Aorta (tissue), 5 donors: Measurements from ENCODE around the gene PLAC9. TPM values are rescaled to one million over a fixed set of nuclear protein-coding genes. Genes with fewer than 3 reads are reported as not detected.
A peak's percentile ranks its signal among the peaks of the same experiment; 100 is the strongest.

Experiments
- ATAC-seq: fragments of 200-7000 bp; cut with Tn5 transposase; one replicate; pipeline ENCODE4 v1.9.1; 2022; ENCODE audit warnings: moderate library complexity; ENCODE audit not compliant: low FRiP score
- DNase-seq, 2 donors: peaks; one replicate each; pipeline ENCODE4 v3.0.0-alpha.2; 2020
- H3K27ac ChIP-seq, 2 donors: one replicate each; pipeline ENCODE4 v1.5.1; 2013; ENCODE audit warnings: low read length in 2 of 2, mild to moderate bottlenecking in 2 of 2, moderate library complexity in 2 of 2, control low read depth in 1 of 2, inconsistent platforms in 1 of 2, low read depth in 1 of 2
- H3K27me3 ChIP-seq, 2 donors: one replicate each; pipeline ENCODE4 v1.6.1; 2013; ENCODE audit warnings: control low read depth in 1 of 2, low read length in 1 of 2, mild to moderate bottlenecking in 1 of 2, moderate library complexity in 1 of 2; ENCODE audit not compliant: insufficient read depth in 2 of 2, control insufficient read depth in 1 of 2
- H3K36me3 ChIP-seq, 2 donors: one replicate each; pipeline ENCODE4 v1.6.1; 2013; ENCODE audit warnings: control low read depth in 1 of 2, low read length in 1 of 2, mild to moderate bottlenecking in 1 of 2; ENCODE audit not compliant: insufficient read depth in 2 of 2, control insufficient read depth in 1 of 2
- H3K4me1 ChIP-seq, 2 donors: one replicate each; pipeline ENCODE4 v1.6.1; 2013; ENCODE audit warnings: low read length in 2 of 2, control low read depth in 1 of 2, mild to moderate bottlenecking in 1 of 2, moderate library complexity in 1 of 2; ENCODE audit not compliant: insufficient read depth in 2 of 2, control insufficient read depth in 1 of 2
- H3K4me3 ChIP-seq, 2 donors: one replicate each; pipeline ENCODE4 v1.5.1; 2013; ENCODE audit warnings: low read length in 2 of 2, control low read depth in 1 of 2, mild to moderate bottlenecking in 1 of 2
- H3K9me3 ChIP-seq: one replicate; pipeline ENCODE4 v1.6.1; 2013; ENCODE audit warnings: mild to moderate bottlenecking, low read length; ENCODE audit not compliant: control insufficient read depth
- WGBS, 2 donors: extraction: QIAGEN DNeasy Blood & Tissue Kit; methylation state at CpG; one replicate each; pipeline ENCODE4 v1.1.7; 2013; 5-methylcytosine and 5-hydroxymethylcytosine counted together
- intact Hi-C, 2 donors: fragments of 100-400 bp; cut with DNase I; formaldehyde crosslinking; loops; one replicate each; pipeline versions ENCODE4 v1.14.2 to v1.15.0; 2022
- polyA plus RNA-seq, 2 donors: library from polyadenylated mRNA; stranded (reverse); fragments of 200-250 nt; gene quantifications; one replicate each; pipeline ENCODE4 v1.2.3, GENCODE V29; 2013
- total RNA-seq, 2 donors: library from RNA; stranded (reverse); fragmentation: NEBNext Ultra II Directional; extraction: Animal tissue kit (Norgen Biotek cat#: 25700); gene quantifications; one replicate each; pipeline ENCODE4 v1.2.1, GENCODE V29; 2021
- donor health status: healthy with polysubstance abuse.
- donor health status: Bipolar disorder and iron deficiency.
- donor health status: DM: no; HTN: no; CAD: no.
- donor health status: DM: no; HTN: no; CAD: no.
- donor health status: DM: yes; HTN: yes; CAD: no.

PLAC9 gene
- total and polyA plus RNA-seq, 4 donors: 37.7 to 166 (median 92.7) TPM

DNA sequence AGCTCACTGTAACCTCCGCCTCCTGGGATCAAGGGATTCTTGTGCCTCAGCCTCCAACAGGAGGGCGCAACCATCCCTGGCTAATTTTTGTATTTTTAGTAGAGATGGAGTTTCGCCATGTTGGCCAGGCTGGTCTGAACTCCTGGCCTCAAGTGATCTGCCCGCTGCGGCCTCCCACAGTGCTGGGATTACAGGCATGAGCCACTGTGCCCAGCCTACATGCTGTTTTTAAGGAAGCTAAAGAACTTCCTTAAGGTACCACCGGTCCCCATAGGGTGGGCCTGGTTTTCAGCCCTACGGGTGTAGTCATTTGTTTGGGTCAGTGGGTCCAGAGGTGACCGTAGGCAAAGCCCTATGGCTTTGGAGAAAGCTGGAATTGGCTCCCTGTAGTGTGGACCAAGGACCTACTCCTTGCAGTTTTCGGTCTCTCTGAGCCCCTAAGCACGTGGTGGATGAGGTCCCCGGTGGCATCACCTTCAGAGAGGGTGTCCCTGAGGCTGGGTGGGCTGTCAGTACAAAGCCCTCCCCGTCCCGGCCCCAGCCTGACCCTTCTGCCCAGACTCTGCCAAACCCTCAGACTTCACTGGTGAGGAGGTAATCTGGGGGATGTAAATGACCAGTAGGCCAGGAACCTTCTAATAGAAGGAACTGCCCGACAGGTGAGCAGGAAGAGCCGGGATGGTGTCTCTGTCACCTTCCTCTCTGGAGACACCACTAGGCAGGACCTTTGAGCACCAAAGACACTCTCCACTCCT, 42.3 kb downstream of the PLAC9 start:
- Histone ChIP-seq H3K4me1 (no peaks in the 10 kb centered on the region), H3K36me3 (peaks cover 0 to 1% of the 10 kb centered on the region in 2 donors), H3K27me3 (no peaks in the 10 kb centered on the region), H3K9me3 (no peaks in the 10 kb centered on the region), H3K27ac (no peak overlapping the region), H3K4me3 (no peak overlapping the region)
- ATAC-seq: no peak
- DNase-seq: peak in 1 of 2 donors; percentile 63
- 88 to 94% methylated on average over 15 of the region's 15 CpGs for WGBS, 2 donors
- intact Hi-C loops: no loop called here

- Histone ChIP-seq H3K9me3 (no peaks in the 10 kb centered on the region), H3K4me3 (no peak overlapping the region), H3K27me3 (no peaks in the 10 kb centered on the region), H3K4me1 (no peaks in the 10 kb centered on the region), H3K36me3 (peaks cover 0 to 2% of the 10 kb centered on the region in 2 donors), H3K27ac (no peak overlapping the region)
- ATAC-seq (no peak), DNase-seq (peak in 1 of 2 donors; percentile 65)
- intact Hi-C loops: no loop called here
- 79 to 83% methylated on average over 6 of the region's 6 CpGs for WGBS, 2 donors
These were observed 44.0 kb downstream of the PLAC9 start for GRCh38 chr10:80176526-80176925.

- Histone ChIP-seq H3K36me3 (peaks cover 0 to 2% of the 10 kb centered on the region in 2 donors), H3K9me3 (no peaks in the 10 kb centered on the region), H3K27me3 (no peaks in the 10 kb centered on the region), H3K4me3 (no peak overlapping the region), H3K27ac (no peak overlapping the region), H3K4me1 (no peaks in the 10 kb centered on the region)
- 76 to 84% methylated on average over 12 of the region's 12 CpGs for WGBS, 2 donors
- DNase-seq (peak in 1 of 2 donors; percentile 57), ATAC-seq (peak; percentile 53)
- intact Hi-C loops: no loop called here
These were observed 45.5 kb downstream of the PLAC9 start for GRCh38 chr10:80177781-80178636.

DNA sequence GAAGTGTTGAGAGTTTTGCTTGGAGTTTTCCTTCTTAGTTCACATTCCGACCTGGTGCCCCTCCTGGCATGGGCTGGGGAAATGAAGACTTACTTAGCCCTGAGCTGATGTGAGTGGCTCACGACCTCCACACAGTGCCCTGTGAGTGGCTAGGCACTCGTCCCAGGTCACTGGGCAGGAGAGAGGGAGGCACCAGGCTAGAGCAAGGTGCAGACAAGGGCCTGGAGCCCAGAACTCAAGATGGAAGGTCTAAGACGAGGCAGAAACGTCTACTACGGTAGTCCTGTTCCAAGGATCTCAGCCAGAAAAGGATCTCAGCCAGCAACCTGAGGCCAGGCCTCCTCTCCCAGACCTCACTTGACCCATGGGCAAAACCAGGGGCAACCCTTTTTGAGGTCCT, 50.5 kb downstream of the PLAC9 start:
- WGBS, 2 donors: 8 to 23% methylated on average over 6 of the region's 6 CpGs
- Histone ChIP-seq H3K9me3 (no peaks in the 10 kb centered on the region), H3K4me1 (peaks cover 0 to 3% of the 10 kb centered on the region in 2 donors), H3K27me3 (no peaks in the 10 kb centered on the region), H3K27ac (no peak overlapping the region), H3K4me3 (no peak overlapping the region), H3K36me3 (peaks cover 0 to 2% of the 10 kb centered on the region in 2 donors)
- peak; percentile 33 to 63 for DNase-seq
- no peak for ATAC-seq
- intact Hi-C loops: no loop called here

- intact Hi-C loops: no loop called here
- no peak overlapping the region for H3K27ac ChIP-seq
- 75 to 82% methylated on average over 4 of the region's 4 CpGs for WGBS, 2 donors
- H3K4me1 ChIP-seq: peaks cover 0 to 3% of the 10 kb centered on the region in 2 donors
- no peaks in the 10 kb centered on the region for H3K27me3 ChIP-seq
- peaks cover 0 to 2% of the 10 kb centered on the region in 2 donors for H3K36me3 ChIP-seq
- no peak for ATAC-seq
- H3K9me3 ChIP-seq: no peaks in the 10 kb centered on the region
- DNase-seq: peak in 1 of 2 donors; percentile 74
- no peak overlapping the region for H3K4me3 ChIP-seq
These were observed 50.9 kb downstream of the PLAC9 start for GRCh38 chr10:80183436-80183835.

GRCh38 chr10:80184291-80184690, 51.8 kb downstream of the PLAC9 start:
- ATAC-seq: no peak
- Histone ChIP-seq H3K4me3 (no peak overlapping the region), H3K4me1 (peaks cover 3 to 6% of the 10 kb centered on the region in 2 donors), H3K36me3 (peaks cover 0 to 2% of the 10 kb centered on the region in 2 donors), H3K27me3 (no peaks in the 10 kb centered on the region), H3K9me3 (no peaks in the 10 kb centered on the region), H3K27ac (no peak overlapping the region)
- intact Hi-C loops: no loop called here
- WGBS, 2 donors: 61 to 71% methylated on average over 4 of the region's 4 CpGs
- DNase-seq: no peak

DNA sequence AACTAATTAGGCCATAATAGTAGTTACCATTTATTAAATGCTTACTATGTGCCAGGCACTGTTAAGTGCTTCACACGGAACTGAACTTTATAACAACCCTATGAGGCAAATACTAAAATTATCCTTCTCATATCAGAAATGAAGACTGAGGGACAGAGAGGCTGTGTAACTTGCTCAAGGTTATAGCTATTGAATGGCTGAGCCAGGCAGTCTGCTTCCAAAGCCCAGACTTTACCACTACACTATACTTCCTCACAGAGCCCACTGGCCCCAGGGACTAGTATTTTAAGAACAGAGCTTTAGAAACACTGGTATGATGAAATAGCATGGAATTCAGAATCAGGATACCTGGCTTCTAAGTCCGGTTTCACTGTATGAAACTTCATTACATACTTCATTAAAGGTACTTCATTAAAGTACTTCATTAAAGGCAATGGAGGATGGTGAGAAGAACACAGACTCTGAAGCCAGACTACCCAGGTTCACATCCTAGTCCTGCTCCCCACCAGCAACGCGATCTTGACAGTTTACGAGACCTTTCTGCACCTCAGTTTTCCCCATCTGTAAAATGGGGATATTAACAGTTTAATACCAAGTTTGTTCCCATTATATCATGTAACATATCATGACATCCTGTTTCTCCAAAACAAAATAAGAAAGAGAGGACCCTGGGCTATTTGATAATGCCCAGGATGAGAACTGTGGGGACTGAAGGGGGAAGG, 53.2 kb downstream of the PLAC9 start:
- no peaks in the 10 kb centered on the region for H3K36me3 ChIP-seq
- no peak for ATAC-seq
- no peaks in the 10 kb centered on the region for H3K9me3 ChIP-seq
- H3K4me1 ChIP-seq: peaks cover 3 to 6% of the 10 kb centered on the region in 2 donors
- H3K27ac ChIP-seq: no peak overlapping the region
- H3K27me3 ChIP-seq: no peaks in the 10 kb centered on the region
- intact Hi-C loops: no loop called here
- DNase-seq: no peak
- no peak overlapping the region for H3K4me3 ChIP-seq
- WGBS, 2 donors: 61 to 63% methylated on average over 5 of the region's 5 CpGs

DNA sequence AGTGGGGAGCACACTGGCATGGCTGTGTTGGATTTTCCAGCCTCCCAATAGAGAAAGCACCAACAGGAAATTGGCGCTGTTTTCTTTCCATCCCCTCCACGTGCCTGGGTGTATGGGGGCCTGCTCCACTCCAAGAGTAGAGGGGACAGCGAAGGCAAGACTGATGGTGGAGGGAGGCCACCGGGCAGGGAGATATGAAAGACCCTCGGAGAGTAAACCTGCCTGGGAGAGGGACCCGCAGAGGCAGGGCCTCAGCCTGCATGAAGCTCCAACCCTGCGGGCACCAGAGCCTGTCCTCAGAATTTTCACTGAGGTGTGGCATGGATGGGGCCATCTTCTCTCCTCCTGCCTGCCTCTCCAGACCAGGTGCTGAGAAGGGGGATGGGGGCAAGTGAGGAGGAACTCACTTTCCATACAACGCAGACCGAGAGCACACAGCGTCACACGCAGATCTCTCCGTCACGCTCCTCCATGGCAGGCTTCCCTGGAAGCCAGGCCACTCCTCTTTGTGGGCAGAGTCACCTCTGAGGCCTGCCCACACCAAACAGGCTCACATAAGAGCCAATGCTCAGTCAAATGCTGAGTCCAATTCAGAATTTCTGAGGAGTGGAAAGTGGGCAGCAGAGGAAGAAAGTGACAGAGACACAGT, 54.0 kb downstream of the PLAC9 start:
- peak; percentile 55 to 59 for DNase-seq
- Histone ChIP-seq H3K36me3 (no peaks in the 10 kb centered on the region), H3K4me1 (peaks cover 3 to 6% of the 10 kb centered on the region in 2 donors), H3K4me3 (no peak overlapping the region), H3K9me3 (no peaks in the 10 kb centered on the region), H3K27me3 (no peaks in the 10 kb centered on the region), H3K27ac (no peak overlapping the region)
- intact Hi-C loops: no loop called here
- peak; percentile 53 for ATAC-seq
- 57 to 70% methylated on average over 13 of the region's 13 CpGs for WGBS, 2 donors
